Fibroblast of pulmonary artery (primary cell): ENCODE data around the gene PCDHGC5.

Source experiments
- DNase-seq: peaks from one replicate; pipeline ENCODE4 v3.0.0-alpha.2; 2010; ENCODE audit warnings: low read depth
- H3K4me3 ChIP-seq: replicated peaks from 2 replicates; pipeline ENCODE4 v1.5.1; 2011; ENCODE audit warnings: low read depth, mild to moderate bottlenecking, control low read depth, low read length, moderate library complexity
- TF ChIP-seq, protein P1 (sequence below): IDR thresholded peaks from 2 replicates; pipeline ENCODE4 v1.5.1; 2011; ENCODE audit warnings: mild to moderate bottlenecking, control low read depth, low read length, inconsistent platforms; ENCODE audit errors: missing control alignments

PCDHGC5 gene

DNA sequence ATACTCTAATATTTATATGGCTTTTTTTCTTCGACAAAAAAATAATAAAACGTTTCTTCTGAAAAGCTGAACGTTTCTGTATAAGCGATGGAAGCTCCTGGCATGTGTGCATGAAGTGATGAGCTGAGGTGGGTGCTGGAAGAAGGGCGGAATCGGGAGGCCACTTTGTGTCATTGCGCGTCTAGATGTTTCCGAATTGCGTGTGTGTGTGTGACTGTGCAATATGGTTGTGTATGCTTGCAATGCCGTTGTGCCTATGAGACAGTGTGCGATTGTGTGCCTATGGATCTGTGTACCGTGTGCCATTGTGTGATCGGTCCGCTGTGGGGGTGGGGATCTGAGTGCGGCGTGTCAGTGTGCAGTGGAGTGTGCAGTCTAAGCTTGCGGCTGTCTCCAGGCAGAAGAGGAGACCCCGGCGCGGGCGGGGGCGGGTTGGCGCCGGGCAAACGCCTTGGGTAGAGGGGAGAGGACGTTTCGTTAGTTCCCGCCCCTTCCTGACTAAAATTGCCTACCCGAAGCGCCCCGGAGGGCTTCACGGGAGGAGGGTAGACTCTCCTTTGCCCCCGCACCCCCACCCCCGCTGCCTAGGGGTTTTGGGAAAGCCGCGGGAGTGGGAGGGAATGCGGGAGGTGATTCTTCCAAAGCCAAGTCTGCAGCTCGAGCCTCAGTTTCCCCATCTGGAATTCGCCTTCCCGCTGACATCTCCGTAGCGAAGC is 24.2 kb downstream of the PCDHGC5 start:
- DNase-seq, result peak; percentile 51
- TF ChIP-seq, protein P1, sequence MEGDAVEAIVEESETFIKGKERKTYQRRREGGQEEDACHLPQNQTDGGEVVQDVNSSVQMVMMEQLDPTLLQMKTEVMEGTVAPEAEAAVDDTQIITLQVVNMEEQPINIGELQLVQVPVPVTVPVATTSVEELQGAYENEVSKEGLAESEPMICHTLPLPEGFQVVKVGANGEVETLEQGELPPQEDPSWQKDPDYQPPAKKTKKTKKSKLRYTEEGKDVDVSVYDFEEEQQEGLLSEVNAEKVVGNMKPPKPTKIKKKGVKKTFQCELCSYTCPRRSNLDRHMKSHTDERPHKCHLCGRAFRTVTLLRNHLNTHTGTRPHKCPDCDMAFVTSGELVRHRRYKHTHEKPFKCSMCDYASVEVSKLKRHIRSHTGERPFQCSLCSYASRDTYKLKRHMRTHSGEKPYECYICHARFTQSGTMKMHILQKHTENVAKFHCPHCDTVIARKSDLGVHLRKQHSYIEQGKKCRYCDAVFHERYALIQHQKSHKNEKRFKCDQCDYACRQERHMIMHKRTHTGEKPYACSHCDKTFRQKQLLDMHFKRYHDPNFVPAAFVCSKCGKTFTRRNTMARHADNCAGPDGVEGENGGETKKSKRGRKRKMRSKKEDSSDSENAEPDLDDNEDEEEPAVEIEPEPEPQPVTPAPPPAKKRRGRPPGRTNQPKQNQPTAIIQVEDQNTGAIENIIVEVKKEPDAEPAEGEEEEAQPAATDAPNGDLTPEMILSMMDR, result no peak
- H3K4me3 ChIP-seq, result peak overlapping the region; percentile 45

DNA sequence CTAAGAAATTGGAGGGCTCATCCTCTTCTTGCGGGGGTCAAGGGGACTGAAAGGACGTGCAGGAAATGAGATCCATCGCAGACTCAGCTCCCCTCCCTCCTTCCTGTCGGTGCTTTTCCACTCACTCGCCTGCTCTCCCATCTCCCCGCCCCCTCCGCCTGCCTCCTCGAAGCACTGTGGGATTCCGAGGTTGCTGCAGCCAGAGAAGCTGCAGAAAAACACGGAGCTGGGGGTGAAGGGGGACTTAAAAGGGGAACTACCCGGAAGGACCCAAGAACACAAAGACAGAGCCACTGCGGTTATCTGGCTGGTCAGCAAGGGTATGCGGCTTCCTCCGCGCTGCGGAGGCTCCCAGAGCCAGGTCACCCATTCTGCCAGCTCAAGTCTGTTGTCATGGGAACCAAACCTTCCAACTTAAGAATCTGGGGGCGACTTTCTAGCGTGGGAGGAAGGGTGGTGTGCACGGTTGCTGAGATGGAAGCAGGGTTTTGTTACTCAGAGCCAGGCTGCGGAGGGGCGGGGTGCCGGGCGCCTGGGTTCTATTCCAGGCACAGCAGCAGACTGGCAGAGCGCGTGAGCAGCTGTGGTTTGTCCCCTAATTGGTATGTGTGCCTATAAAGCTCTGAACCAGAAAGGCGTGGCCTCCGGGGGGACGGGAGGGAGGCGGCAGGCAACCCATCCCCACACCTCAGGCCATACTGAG is 24.9 kb downstream of the PCDHGC5 start:
- peak overlapping the region; percentile 45 for H3K4me3 ChIP-seq
- TF ChIP-seq, protein P1, result no peak
- DNase-seq, result peak; percentile 92

DNA sequence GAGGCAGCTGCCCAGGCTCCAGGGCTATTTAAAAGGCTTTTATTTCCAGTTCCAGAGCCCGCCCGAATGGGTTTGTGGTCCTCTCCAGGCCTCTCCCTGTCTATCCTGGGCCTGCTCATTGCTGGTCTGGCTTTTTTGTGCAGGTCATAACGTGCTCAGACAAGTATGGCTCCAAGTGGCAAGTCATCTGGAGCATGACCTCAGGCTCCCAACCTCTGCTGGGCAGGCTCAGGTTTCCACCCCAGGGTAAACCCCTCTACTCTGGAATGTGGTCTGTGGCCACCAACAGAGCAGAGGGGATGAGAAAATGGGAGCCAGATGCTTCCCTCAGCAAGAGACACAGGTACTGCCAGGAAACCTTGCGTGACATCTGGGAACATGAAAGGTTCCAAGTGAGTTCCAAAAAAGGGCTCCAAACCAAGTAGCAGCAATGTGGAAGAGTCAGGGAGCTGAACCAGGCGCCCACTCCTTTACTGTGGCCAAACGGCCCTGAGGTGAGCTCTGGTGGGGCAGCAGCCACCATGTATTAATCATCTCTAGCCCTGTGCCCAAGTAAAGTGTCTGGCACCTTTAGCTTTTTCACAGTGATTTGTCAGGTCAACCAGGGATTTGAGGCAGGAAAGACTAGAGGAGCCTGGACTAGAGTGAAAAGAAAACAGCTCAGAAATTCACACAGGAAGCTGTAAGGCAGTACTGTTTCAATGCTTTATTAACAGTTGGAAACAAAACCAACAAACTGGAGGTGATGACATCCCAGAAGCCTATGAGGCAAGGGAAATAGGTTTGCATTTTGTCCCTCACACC is 25.7 kb downstream of the PCDHGC5 start:
- DNase-seq, result peak; percentile 51
- no peak overlapping the region for H3K4me3 ChIP-seq
- TF ChIP-seq, protein P1, result no peak

DNA sequence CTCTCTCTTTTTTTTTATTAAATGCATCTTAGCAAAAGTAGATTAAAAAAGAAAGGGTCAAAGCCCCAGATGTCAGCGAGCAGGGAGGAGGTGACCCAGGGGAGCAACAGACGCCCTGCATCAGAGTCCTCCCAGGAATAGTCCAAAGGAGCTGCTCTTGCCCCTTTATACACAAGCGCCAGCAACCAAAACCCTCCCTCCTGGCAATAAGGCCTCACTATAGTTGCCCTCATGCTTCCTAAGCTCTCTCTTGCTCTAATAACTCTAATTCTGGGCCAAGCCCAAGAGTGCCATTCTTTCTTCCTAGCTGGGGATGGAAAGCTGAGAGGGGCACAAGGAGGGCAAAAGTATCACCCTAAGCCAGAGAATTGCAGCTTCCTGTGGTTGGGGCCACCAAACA is 26.3 kb downstream of the PCDHGC5 start:
- TF ChIP-seq, protein P1, result no peak
- no peak overlapping the region for H3K4me3 ChIP-seq
- DNase-seq, result no peak

DNA sequence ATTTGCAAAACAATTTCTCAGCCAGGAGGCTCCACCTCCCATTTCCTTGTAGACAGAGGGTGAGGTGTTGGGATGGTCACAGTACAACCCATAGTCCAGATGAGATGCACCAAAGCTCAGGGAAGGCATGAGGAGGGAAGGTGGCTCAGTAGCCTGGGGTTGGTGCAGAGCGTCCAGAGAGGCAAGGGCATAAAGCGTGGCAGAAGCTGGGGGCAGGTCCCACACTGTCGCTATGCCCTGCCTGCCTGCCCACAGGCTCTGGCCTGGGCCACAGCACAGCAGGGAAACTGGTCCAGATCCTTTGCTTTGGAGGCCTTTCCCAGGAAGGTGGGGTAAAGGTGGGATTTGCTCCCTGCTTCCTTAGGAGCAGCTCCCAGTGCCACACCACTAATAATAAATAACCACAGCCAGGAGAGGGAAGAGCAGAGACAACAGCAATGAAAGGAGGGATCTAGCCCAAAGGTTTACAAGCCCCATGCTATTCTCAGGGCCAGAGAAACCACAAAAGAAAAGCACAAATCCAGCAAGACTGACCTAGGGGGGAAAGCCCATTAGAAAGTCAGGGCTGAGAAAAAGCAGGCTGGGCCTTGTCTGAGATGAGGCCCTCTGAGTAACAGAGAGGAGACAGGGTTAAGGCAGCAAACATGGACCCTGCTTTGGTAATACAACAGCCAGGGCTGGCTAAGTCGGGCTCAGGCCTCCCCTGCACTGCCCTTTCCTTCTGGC is 27.2 kb downstream of the PCDHGC5 start:
- DNase-seq, result no peak
- TF ChIP-seq, protein P1, result no peak
- no peak overlapping the region for H3K4me3 ChIP-seq

DNA sequence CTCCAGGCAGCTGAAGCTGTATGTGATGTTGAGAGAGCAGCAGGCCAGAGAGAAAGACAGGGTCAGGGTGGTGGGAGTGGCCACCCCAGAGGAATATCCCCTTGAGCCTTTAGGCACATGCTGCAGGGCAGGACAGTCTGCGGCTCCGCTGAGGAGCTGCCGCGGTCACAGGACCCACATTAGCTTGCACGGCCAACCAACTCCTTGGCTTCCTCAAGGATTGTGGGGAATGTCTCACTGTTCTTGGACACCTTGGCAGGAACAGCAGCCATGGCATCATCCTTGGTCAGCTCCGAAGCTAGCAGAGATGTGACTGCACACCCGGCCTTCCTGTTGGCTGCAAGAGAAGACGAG is 27.8 kb downstream of the PCDHGC5 start:
- no peak for DNase-seq
- TF ChIP-seq, protein P1, result no peak
- H3K4me3 ChIP-seq, result no peak overlapping the region
